Esophagus muscularis mucosa (tissue), 4 donors: ENCODE results near the gene TM6SF1. TPM values are rescaled to one million over a fixed set of nuclear protein-coding genes. Genes with fewer than 3 reads are reported as not detected.

Experiments used
- DNase-seq: peaks from one replicate; pipeline ENCODE4 v3.0.0-alpha.2; 2017; ENCODE audit errors: extremely low spot score
- H3K27ac ChIP-seq, 4 donors: fragments of 200-600 bp; sonication (generic); replicated peaks in 1 of 4; 1 replicate in 3 of 4; 2 replicates in 1 of 4; pipeline ENCODE4 v1.5.1; 2016 to 2019; ENCODE audit warnings: mild to moderate bottlenecking in 1 of 4
- H3K27me3 ChIP-seq, 4 donors: fragments of 200-600 bp; sonication (generic); one replicate each; pipeline versions ENCODE4 v1.5.1 to v1.6.0; 2016 to 2019
- H3K36me3 ChIP-seq, 4 donors: fragments of 200-600 bp; sonication (generic); one replicate each; pipeline ENCODE4 v1.5.1; 2016 to 2019
- H3K4me1 ChIP-seq, 4 donors: fragments of 200-600 bp; sonication (generic); one replicate each; pipeline ENCODE4 v1.5.1; 2016 to 2019
- H3K4me3 ChIP-seq, 4 donors: fragments of 200-600 bp; sonication (generic); 1 replicate in 2 of 4; 2 replicates in 2 of 4; pipeline ENCODE4 v1.5.1; 2016 to 2019; ENCODE audit warnings: mild to moderate bottlenecking in 4 of 4, moderate library complexity in 1 of 4
- H3K9me3 ChIP-seq, 4 donors: fragments of 200-600 bp; sonication (generic); 1 replicate in 3 of 4; 2 replicates in 1 of 4; pipeline ENCODE4 v1.5.1; 2016 to 2019
- CTCF ChIP-seq, 3 experiments: fragments of 200-600 bp in 2 of 3; fragments of 450-650 bp in 1 of 3; sonication (generic) in 2 of 3; IDR thresholded peaks; one replicate each; pipeline ENCODE4 v1.5.1; 2017 to 2019; ENCODE audit warnings: antibody characterized with exemption in 3 of 3, mild to moderate bottlenecking in 2 of 3, moderate library complexity in 1 of 3
- EP300 ChIP-seq: sonication (generic); formaldehyde crosslinking; IDR thresholded peaks from one replicate; pipeline ENCODE4 v1.6.1; 2017; ENCODE audit warnings: antibody characterized with exemption
- POLR2A ChIP-seq: fragments of 450-650 bp; IDR thresholded peaks from one replicate; pipeline ENCODE4 v1.6.1; 2017; ENCODE audit warnings: antibody characterized with exemption, moderate library complexity, mild to moderate bottlenecking, low read depth
- POLR2AphosphoS5 ChIP-seq, 2 donors: sonication (generic); formaldehyde crosslinking; IDR thresholded peaks; one replicate each; pipeline ENCODE4 v1.6.1; 2017; ENCODE audit warnings: antibody characterized with exemption in 2 of 2
- WGBS: methylation state at CpG from one replicate; pipeline ENCODE4 v1.1.5; 2018; 5-methylcytosine and 5-hydroxymethylcytosine counted together
- intact Hi-C: fragments of 100-400 bp; cut with DNase I; formaldehyde crosslinking; loops from one replicate; pipeline ENCODE4 v1.15.1; 2023
- total RNA-seq, 4 donors: library from RNA; depleted of rRNA; stranded (reverse); fragments of >200 nt; gene quantifications; one replicate each; pipeline versions ENCODE4 v1.1.0 to v1.2.1, GENCODE V29; 2016

The TM6SF1 gene
- total RNA-seq, 4 donors from 2014 or later: 5.8 to 7.8 (median 6.6) TPM

DNA sequence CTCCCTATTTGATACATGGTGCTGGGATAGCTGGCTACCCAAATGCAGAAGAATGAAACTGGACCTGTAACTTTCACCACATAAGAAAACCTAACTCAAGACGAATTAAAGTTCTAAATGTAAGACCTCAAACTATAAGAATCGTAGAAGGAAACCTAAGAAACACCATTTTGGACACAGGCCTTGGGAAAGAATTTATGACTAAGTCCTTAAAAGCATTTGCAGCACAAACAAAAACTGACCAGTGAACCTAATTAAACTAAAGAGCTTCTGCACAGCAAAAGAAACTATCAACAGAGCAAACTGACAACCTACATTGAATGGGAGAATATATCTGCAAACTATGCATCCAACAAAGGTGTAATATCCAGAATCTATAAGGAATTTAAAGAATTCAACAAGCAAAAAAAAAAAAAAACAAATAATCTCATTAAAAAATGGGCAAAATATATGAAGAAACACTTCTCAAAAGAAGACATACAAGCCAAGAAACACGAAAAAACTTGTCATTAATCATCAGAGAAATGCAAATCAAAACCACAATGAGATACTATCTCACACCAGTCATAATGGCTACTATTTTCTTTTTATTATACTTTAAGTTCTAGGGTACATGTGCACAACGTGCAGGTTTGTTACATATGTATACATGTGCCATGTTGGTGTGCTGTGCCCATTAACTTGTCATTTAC lies 63.2 kb downstream of the TM6SF1 start:
- H3K4me1 ChIP-seq: no peaks in the 10 kb centered on the region
- DNase-seq: no peak
- peaks cover 0 to 20% (median 16%) of the 10 kb centered on the region in 4 donors for H3K9me3 ChIP-seq
- intact Hi-C loops: no loop called here
- WGBS: 82% methylated on average over 4 of the region's 4 CpGs
- no peak overlapping the region for H3K4me3 ChIP-seq
- TF ChIP-seq CTCF (IDR thresholded peaks at IDR 0.05) (no peak), EP300 (no peak), POLR2AphosphoS5 (IDR thresholded peaks at IDR 0.05) (no peak), POLR2A (no peak)
- no peaks in the 10 kb centered on the region for H3K27me3 ChIP-seq
- H3K27ac ChIP-seq: no peak overlapping the region
- H3K36me3 ChIP-seq: no peaks in the 10 kb centered on the region

- 90% methylated on average over 1 of the region's 1 CpG for WGBS
- intact Hi-C loops: no loop called here
- no peaks in the 10 kb centered on the region for H3K36me3 ChIP-seq
- H3K4me1 ChIP-seq: no peaks in the 10 kb centered on the region
- no peak for DNase-seq
- no peaks in the 10 kb centered on the region for H3K9me3 ChIP-seq
- H3K4me3 ChIP-seq: no peak overlapping the region
- no peaks in the 10 kb centered on the region for H3K27me3 ChIP-seq
- no peak for TF ChIP-seq POLR2AphosphoS5 (IDR thresholded peaks at IDR 0.05)
- no peak for TF ChIP-seq POLR2A
- no peak for TF ChIP-seq EP300
- no peak for TF ChIP-seq CTCF (IDR thresholded peaks at IDR 0.05)
- H3K27ac ChIP-seq: no peak overlapping the region
Observed at GRCh38 chr15:83174891-83175290, 67.4 kb downstream of the TM6SF1 start.

DNA sequence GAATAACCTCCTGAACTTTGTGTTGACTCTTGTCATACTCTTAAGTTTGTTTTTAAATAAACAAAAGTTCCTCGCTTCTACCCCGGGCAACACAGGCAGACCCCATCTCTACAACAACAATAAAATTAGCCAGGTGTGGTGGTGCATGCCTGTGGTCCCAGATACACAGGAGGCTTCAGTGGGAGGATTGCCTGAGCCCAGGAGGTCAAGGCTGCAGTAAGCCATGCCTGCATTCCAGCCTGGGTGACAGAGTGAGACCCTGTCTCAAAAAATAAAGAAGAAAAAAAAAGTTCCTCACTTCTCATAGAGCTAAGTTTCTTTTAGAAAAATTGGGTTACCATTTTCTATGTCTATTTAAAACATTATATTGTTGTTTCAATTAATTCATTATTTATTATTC lies 70.9 kb downstream of the TM6SF1 start:
- no peak for DNase-seq
- H3K27me3 ChIP-seq: no peaks in the 10 kb centered on the region
- H3K27ac ChIP-seq: no peak overlapping the region
- no peaks in the 10 kb centered on the region for H3K9me3 ChIP-seq
- H3K4me3 ChIP-seq: no peak overlapping the region
- intact Hi-C loops: no loop called here
- H3K36me3 ChIP-seq: no peaks in the 10 kb centered on the region
- H3K4me1 ChIP-seq: no peaks in the 10 kb centered on the region
- no peak for TF ChIP-seq POLR2AphosphoS5 (IDR thresholded peaks at IDR 0.05)
- no peak for TF ChIP-seq CTCF (IDR thresholded peaks at IDR 0.05)
- no peak for TF ChIP-seq POLR2A
- TF ChIP-seq EP300: no peak
- 70% methylated on average over 2 of the region's 2 CpGs for WGBS

DNA sequence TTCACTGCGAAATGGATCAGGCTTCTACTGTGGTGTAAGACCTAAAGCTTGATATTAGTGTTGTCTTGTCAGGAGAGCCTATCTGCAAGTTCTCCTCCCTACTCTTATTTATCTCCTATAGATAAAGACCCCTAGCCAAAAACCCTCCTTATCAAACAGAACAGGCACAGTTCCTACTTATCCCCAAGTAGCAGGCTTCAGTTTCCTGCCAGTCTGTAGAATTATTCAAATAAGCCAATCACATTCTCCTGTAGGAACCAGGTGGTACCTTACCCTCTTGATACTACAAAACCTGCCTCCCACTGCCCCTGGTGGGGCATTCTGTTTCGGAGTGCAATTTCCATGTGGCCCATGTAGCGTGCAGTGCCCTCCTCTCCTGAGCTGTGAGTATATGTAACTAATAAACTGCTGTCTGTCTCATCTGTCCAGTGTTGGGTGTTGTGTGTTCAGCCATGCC lies 71.5 kb downstream of the TM6SF1 start:
- H3K9me3 ChIP-seq: no peaks in the 10 kb centered on the region
- H3K27ac ChIP-seq: no peak overlapping the region
- H3K4me3 ChIP-seq: no peak overlapping the region
- no peaks in the 10 kb centered on the region for H3K36me3 ChIP-seq
- H3K27me3 ChIP-seq: no peaks in the 10 kb centered on the region
- intact Hi-C loops: no loop called here
- no peak for DNase-seq
- WGBS: 96% methylated on average over 3 of the region's 3 CpGs
- no peaks in the 10 kb centered on the region for H3K4me1 ChIP-seq
- TF ChIP-seq POLR2AphosphoS5 (IDR thresholded peaks at IDR 0.05) (no peak), CTCF (IDR thresholded peaks at IDR 0.05) (no peak), EP300 (no peak), POLR2A (no peak)

DNA sequence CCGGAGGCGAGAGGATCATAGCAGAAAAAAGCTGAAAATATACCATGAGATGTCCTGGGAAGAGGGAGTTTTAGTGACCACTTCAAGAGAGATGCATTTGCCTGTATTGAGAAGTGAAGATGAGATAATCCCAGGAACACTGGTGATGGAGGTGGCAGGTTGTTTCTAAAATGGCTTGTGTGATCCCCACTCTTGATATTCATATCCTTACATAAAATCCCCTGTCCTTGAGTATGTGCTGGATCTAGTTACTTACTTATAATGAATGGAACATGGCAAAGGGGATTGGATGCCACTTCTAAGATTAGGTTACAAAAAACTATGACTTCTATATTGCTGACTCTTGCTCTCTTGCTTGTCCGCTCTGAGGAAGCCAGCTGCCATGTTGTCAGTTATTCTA lies 78.1 kb downstream of the TM6SF1 start:
- TF ChIP-seq POLR2A (no peak), POLR2AphosphoS5 (IDR thresholded peaks at IDR 0.05) (no peak), CTCF (IDR thresholded peaks at IDR 0.05) (no peak), EP300 (no peak)
- no peaks in the 10 kb centered on the region for H3K36me3 ChIP-seq

More for the DNA sequence above, 78.1 kb downstream of the TM6SF1 start:
- Histone ChIP-seq H3K9me3 (no peaks in the 10 kb centered on the region), H3K4me1 (no peaks in the 10 kb centered on the region), H3K27ac (no peak overlapping the region), H3K4me3 (no peak overlapping the region), H3K27me3 (no peaks in the 10 kb centered on the region)
- DNase-seq: no peak
- intact Hi-C loops: no loop called here
- 90% methylated on average over 3 of the region's 3 CpGs for WGBS
